ENCODE results near the gene CCDC13.

CCDC13 gene

GRCh38 chr3:42755681-42756578 lies 17.1 kb downstream of the CCDC13 start:
- no peak for DNase-seq (ENCODE audit: low read depth)
- TF ChIP-seq, protein P1, sequence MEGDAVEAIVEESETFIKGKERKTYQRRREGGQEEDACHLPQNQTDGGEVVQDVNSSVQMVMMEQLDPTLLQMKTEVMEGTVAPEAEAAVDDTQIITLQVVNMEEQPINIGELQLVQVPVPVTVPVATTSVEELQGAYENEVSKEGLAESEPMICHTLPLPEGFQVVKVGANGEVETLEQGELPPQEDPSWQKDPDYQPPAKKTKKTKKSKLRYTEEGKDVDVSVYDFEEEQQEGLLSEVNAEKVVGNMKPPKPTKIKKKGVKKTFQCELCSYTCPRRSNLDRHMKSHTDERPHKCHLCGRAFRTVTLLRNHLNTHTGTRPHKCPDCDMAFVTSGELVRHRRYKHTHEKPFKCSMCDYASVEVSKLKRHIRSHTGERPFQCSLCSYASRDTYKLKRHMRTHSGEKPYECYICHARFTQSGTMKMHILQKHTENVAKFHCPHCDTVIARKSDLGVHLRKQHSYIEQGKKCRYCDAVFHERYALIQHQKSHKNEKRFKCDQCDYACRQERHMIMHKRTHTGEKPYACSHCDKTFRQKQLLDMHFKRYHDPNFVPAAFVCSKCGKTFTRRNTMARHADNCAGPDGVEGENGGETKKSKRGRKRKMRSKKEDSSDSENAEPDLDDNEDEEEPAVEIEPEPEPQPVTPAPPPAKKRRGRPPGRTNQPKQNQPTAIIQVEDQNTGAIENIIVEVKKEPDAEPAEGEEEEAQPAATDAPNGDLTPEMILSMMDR (IDR thresholded peaks at IDR 0.05; ENCODE audit: control insufficient read depth, insufficient read depth, low read depth, low read length, missing control alignments): peak; percentile 70
- H3K4me3 ChIP-seq (ENCODE audit: control insufficient read depth, low read depth, low read length): no peak overlapping the region

DNA sequence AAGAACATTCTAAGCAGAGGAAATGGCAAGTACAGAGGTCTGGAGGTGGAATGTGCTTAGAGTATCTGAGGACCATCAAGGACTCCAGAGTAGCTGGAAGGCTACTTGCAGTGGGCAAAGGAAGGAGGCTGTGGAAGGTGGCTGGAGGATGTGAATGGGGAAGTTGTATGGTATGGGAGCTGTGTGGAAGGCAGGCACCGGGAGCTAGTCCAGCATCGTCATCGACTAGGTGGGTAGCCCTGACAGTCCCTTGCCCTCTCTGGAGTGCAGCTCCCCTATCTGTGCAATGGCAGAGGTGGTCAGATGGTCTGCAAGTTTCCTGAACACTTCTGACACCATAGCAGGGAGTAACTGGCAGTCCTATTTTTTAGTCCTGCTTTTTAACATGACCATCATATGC lies 19.3 kb downstream of the CCDC13 start:
- H3K4me3 ChIP-seq (ENCODE audit: control insufficient read depth, low read depth, low read length): no peak overlapping the region
- DNase-seq (ENCODE audit: low read depth): no peak
- TF ChIP-seq, protein P1 (IDR thresholded peaks at IDR 0.05; ENCODE audit: control insufficient read depth, insufficient read depth, low read depth, low read length, missing control alignments): no peak

- DNase-seq (ENCODE audit: low read depth): no peak
- TF ChIP-seq, protein P1 (IDR thresholded peaks at IDR 0.05; ENCODE audit: control insufficient read depth, insufficient read depth, low read depth, low read length, missing control alignments): no peak
- H3K4me3 ChIP-seq (ENCODE audit: control insufficient read depth, low read depth, low read length): no peak overlapping the region
These were observed 20.1 kb downstream of the CCDC13 start for GRCh38 chr3:42752961-42753360.

GRCh38 chr3:42752441-42752840 lies 20.6 kb downstream of the CCDC13 start:
- H3K4me3 ChIP-seq (ENCODE audit: control insufficient read depth, low read depth, low read length): no peak overlapping the region
- no peak for DNase-seq (ENCODE audit: low read depth)
- TF ChIP-seq, protein P1 (IDR thresholded peaks at IDR 0.05; ENCODE audit: control insufficient read depth, insufficient read depth, low read depth, low read length, missing control alignments): no peak

DNA sequence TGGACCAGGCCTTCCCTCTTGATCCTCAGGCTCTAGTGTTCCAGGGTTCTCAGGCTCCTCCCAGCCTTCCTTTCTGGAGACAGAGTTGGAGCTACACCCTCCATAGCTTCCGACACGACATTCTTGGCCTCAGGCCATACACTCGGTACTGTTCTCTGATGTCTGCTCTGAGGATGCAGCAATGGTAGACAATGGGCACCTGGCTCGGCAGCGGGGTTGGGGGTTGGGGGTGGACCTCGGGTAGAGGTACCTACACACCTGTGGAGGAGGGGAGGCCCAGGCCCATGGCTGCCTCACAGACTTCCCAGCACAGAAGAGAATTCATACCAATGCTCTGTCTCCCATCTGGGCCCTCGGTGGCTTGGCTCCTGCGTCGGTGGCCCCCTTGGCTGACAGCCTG lies 21.4 kb downstream of the CCDC13 start:
- DNase-seq (ENCODE audit: low read depth): no peak
- H3K4me3 ChIP-seq (ENCODE audit: control insufficient read depth, low read depth, low read length): no peak overlapping the region
- TF ChIP-seq, protein P1 (IDR thresholded peaks at IDR 0.05; ENCODE audit: control insufficient read depth, insufficient read depth, low read depth, low read length, missing control alignments): no peak

DNA sequence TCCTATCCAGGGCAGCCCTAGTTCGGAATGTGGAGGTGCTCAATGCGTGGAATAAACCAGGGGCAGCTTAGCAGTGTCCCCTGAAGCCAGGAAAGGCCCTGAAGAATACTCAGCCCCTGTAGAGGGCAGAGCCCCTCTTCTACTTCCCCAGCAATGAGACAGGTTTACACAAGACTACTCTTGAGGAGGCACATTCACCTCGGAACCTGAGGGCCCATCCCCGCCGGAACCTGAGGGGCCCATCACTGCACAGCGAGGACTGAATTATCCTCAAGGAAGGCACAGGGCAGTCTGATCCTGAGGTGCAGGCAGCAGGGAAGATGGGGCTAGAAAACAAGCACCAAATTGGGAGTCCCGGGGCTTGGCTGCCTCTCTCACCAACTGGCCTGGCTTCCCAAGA lies 22.2 kb downstream of the CCDC13 start:
- DNase-seq (ENCODE audit: low read depth): no peak
- TF ChIP-seq, protein P1 (IDR thresholded peaks at IDR 0.05; ENCODE audit: control insufficient read depth, insufficient read depth, low read depth, low read length, missing control alignments): no peak
- no peak overlapping the region for H3K4me3 ChIP-seq (ENCODE audit: control insufficient read depth, low read depth, low read length)
